Activated T-cell treated with anti-CD3 and anti-CD28 coated beads for 4 hours (primary cell): ENCODE data around the gene CASP7.

ENCODE experiments used
- DNase-seq: peaks from one replicate; pipeline ENCODE4 v3.0.0-alpha.2; 2020

The CASP7 gene

GRCh38 chr10:113666682-113667252 is 12.9 kb upstream of the CASP7 start:
- DNase-seq: no peak

- DNase-seq: no peak
Measured at GRCh38 chr10:113680190-113681111, 739 bp downstream of the CASP7 start.

- no peak for DNase-seq
Measured at GRCh38 chr10:113681533-113682470, 2.1 kb downstream of the CASP7 start.

DNA sequence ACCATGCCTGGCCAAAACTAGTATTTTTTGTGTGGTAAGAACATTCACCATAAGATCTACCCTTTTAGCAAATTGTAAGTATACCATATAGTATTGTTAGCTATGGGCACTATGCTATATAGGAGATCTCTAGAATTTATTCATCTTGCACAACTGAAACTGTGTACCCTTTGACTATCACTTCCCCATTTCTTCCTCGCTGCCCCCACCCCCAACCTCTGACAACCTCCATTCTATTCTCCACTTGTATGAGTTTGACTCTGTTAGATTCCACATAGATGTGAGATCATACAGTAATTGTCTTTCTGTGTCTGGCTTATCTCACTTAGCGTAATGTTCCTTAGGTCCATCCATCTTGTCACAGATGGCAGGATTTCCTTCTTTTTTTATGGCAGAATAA is 3.6 kb downstream of the CASP7 start:
- DNase-seq: no peak

DNA sequence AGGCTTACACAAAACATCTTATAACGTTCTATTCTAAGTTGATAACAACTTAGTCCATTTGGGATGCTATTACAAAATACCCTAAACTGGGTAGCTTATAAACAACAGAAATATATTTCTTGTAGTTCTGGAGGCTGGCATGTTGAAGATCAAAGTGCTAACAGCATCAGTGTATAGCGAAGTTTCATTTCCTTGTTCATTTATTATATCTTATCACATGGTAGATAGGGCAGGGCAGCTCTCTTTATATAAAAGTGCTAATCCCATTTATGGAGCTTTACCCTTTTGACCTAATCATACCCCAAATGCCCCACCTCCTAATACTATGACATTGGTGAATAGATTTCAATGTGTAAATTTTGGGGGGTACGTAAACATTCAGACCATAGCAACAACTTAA is 6.3 kb downstream of the CASP7 start:
- DNase-seq: no peak

- no peak for DNase-seq
Measured at GRCh38 chr10:113687037-113687436, 7.3 kb downstream of the CASP7 start.

DNA sequence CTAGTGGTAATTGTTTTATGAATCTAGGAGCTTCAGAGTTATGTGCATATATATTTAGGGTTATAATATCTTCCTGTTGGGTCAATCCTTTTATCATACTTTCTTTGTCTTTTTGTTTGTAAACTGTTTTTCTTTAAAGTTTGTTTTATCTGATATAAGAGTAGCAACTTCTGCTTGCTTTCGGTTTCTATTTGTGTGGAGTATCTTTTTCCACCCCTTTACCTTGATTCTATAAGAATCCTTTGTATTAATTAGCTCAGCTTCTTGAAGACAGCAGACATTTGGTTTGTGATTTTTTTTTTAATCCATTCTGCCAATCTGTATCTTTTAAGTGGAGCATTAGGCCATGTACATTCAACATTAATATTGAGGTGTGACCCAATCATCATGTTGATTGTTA is 9.3 kb downstream of the CASP7 start:
- no peak for DNase-seq

DNA sequence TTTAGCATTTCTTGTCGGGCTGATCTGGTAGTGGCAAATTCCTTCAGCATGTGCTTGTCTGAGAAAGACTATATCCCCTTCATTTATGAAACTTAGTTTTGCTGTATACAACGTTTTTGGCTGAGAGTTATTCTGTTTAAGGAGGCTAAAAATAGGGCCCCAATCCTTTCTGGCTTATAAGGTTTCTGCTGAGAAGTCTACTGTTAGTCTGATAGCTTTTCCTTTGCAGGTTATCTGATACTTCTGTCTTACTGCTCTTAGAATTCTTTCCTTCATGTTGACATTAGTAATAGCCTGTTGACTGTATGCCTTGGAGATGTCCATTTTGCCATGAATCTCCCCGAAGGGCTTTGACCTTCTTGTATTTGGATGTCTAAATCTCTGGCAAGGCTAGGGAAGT is 9.9 kb downstream of the CASP7 start:
- no peak for DNase-seq

DNA sequence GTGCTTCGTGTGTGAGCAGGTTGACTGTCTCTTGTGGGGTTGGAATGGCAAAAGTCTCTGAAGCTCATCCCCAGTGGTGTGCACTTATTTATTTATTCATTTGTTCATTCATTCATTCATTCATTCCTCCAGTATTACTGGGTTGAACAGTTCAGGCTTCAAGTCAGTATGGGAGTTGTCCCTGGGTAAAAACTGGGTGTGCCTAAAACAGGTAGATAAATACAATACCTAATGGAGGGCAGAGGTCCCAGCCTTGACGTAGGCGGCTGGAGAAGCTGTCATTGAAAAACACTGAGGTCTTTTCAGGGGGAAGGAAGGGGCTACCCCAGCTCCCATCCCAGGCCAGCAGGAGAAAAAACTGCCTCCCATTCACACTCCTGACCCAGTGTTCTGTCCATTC is 11.0 kb downstream of the CASP7 start:
- no peak for DNase-seq

DNA sequence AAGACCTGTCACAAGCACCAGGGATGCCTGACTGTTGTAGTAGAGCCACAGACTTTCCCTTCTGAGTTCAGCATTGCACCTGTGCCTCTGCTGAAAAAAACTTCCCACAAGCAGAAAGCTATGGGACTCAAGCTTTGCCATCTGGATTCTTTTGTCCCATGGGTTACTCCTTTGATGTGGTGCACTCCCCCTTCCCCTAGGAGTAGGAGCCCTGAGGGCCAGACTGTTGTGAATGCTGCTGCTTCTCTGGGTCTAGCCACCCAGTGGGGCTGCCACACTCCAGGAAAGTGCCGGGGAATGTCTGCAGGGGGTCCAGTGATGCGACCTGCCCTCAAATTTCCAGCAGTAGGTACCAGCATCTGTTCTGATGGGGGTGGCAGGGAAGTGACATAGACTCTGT is 11.7 kb downstream of the CASP7 start:
- DNase-seq: no peak

- no peak for DNase-seq
Measured at GRCh38 chr10:113692271-113692670, 12.6 kb downstream of the CASP7 start.

- no peak for DNase-seq
Measured at GRCh38 chr10:113693348-113693747, 13.6 kb downstream of the CASP7 start.

DNA sequence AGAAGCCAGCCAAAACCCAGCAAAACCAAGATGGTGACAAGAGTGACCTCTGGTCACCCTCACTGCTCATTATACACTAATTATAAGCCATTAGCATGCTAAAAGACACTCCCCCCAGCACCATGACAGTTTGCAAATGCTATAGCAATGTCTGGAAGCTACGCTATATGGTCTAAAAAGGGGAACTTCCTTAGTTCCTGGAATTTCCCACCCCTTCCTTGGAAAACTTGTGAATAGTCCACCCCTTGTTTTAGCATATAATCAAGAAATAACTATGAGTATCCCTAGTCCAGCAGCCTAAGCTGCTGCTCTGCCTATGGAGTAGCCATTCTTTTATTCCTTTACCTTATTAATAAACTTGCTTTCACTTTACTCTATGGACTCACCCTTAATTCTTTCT is 16.0 kb downstream of the CASP7 start:
- no peak for DNase-seq

DNA sequence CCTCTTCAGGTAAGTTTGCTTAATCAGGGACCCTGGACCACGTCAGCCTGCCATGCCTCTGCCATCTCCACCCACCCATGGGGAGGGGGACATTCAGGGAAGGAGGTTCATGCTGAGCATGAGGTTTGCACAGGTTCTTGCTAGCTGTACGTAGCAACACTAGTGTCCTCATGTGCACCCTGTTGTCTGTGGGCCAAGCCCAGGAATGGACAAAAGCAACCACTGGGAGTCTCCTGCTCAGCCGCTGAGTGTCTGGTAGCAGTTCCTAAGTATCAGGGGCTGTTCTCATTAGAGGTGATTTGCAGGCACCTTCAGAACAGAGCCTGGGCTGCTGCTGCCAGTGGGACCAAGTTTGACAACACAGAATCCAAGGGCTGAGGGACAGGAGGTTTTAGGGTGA is 17.9 kb downstream of the CASP7 start:
- no peak for DNase-seq

DNA sequence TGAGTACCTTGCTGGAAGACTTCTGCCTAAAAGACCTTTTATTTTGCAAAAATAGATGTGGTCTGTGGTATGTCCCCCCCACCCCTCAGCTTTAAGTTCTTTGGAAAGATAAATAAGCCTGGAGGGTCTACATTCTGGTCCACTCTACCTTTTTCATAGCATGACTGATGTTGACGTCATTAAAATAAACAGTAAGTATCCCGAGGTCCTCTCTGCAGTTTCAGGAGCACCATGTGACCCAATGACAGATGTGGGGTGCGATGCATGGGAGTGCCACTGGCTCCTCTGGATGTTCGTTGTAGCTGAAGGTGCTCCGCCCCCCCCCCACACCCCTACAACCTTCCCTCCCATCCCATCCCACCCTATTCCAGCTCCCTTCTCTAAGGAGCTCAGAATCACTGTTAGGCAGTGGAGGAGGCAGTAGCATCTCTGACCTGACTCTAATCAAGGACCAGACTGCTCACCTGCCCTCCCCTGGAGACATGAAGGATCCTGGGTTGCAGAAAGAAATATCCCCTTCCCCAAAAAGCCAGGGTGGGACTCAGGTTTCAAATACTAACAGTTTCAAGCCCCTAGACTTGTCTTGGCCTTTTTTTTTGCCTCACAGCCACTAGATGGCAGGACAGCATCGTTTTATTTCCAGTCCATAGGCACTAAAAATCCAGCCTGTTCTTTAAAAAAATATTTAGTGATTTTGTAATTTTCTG is 25.1 kb downstream of the CASP7 start:
- no peak for DNase-seq

DNA sequence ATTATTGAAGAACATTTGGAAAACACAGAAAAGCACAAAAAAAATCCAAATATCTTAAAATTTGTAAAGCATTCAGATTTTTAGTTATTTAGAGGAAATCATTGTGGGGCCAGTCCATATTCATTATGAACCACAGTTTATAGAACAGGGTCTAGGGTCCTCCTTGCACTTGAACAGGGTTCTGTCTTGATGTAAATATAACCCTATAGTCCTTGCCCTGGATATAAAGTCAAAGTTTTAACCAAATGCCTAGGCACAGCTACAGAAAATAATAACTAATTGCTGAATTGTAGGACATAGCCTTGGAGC is 25.6 kb downstream of the CASP7 start:
- DNase-seq: no peak

DNA sequence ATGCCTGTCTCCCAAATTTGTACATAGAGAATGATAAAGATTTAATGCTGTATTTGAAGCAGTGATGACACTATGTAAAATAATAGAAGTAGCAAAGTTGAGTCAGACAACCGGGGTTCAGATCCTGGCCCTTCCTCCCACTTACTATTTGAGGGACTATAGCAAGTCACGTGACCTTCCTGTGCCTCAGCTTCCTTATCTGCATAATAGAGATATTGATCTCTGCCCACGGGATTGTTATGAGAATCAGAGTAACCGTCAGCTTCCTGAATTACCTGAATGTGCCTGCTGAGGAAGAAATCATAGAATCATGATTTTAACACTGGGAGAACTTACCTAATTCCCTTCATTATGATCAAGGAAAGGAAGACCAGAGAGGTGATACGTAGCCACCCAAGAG is 26.9 kb downstream of the CASP7 start:
- no peak for DNase-seq

GRCh38 chr10:113708640-113709039 is 28.9 kb downstream of the CASP7 start:
- DNase-seq: no peak

- DNase-seq: no peak
Measured at GRCh38 chr10:113709221-113709838, 29.6 kb downstream of the CASP7 start.

- DNase-seq: no peak
Measured at GRCh38 chr10:113711142-113711541, 31.4 kb downstream of the CASP7 start.

- no peak for DNase-seq
Measured at GRCh38 chr10:113712024-113712423, 32.3 kb downstream of the CASP7 start.
